Measurements from ENCODE around the gene PAK1IP1. TPM values are rescaled to one million over a fixed set of nuclear protein-coding genes. Genes with fewer than 3 reads are reported as not detected.
"Not testable (repeated sequence)": the region's sequence is repeated elsewhere in the genome, so short reads cannot be mapped to it uniquely, and the experiment has no call there.

The PAK1IP1 gene
- total RNA-seq, 1 experiment from 2014 or later: 90.3 TPM

GRCh38 chr6:10690651-10691445 lies 3.9 kb upstream of the PAK1IP1 start:
- no peak for DNase-seq (ENCODE audit: low read depth)

GRCh38 chr6:10692965-10693538 lies 1.7 kb upstream of the PAK1IP1 start:
- DNase-seq (ENCODE audit: low read depth): no peak

- no peak for DNase-seq (ENCODE audit: low read depth)
Measured at GRCh38 chr6:10695086-10695657, 400 bp downstream of the PAK1IP1 start.

DNA sequence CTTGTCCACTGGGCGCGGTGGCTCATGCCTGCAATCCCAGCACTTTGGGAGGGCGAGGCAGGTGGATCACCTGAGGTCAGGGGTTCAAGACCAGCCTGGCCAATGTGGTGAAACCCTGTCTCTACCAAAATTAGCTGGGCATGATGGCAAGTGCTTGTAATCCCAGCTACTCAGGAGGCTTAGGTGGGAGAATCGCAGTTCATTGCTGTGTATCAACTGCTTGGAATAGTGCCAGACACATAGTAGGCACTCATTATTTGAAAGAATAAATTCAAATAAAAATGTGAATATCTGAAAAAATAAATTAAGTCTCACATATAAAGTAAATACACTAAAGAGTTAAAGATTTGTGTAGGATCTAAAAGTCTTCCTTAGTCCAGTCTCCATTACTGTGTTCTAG lies 1.9 kb downstream of the PAK1IP1 start:
- no peak for DNase-seq (ENCODE audit: low read depth)

- DNase-seq (ENCODE audit: low read depth): no peak
Measured at GRCh38 chr6:10713962-10714361, 19.2 kb downstream of the PAK1IP1 start.

DNA sequence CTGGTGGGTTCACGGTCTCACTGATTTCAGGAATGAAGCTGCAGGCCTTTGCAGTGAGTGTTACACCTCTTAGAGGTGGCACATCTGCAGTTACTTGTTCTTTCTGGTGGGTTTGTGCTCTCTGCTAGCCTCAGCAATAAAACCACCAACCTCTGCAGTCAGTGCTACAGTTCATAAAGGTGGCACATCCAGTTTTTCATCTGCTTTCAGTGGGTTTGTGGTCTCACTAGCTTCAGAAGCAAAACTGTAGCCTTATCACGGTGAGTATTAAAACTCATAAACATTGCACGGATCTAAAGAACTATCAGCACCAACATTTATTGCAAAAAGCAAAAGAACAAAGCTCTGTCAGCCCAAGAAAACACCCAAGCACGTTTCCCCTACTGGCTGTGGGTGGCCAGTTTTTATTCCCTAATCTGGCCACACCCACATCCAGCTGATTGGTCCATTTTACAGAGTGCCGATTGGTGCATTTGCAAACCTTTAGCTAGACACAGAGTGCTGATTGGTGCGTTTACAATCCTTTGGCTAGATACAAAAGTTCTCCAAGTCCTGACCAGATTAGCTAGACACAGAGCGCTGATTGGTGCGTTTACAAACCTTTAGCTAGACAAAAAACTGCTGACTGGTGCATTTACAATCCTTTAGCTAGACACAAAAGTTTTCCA lies 24.7 kb downstream of the PAK1IP1 start:
- DNase-seq (ENCODE audit: low read depth): no peak

- DNase-seq (ENCODE audit: low read depth): no peak
Measured at GRCh38 chr6:10719964-10720264, 25.1 kb downstream of the PAK1IP1 start.

DNA sequence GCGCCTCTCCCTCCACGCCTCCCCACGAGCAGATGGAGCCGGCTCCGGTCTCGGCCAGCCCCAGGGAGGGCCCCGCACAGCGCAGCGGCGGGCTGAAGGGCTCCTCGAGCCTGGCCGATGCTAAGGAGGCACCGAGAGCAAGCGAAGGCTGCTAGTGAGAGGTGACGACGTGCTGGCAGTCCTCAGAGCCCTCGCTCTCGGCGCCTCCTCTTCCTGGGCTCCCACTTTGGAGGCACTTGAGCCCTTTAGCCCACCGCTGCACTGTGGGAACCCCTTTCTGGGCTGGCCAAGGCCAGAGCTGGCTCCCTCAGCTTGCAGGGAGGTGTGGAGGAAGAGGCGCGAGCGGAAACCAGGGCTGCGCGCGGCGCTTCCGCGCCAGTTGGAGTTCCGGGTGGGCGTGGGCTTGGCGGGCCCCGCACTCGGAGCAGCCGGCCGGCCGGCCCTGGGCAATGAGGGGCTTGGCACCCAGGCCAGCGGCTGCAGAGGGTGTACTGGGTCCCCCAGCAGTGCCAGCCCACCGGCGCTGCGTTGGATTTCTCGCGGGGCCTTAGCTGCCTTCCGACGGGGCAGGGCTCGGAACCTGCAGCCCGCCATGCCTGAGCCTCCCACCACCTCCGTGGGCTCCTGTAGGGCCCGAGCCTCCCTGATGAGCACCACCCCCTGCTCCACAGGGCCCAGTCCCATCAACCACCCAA lies 25.6 kb downstream of the PAK1IP1 start:
- DNase-seq (ENCODE audit: low read depth): no peak

GRCh38 chr6:10720960-10721849 lies 26.4 kb downstream of the PAK1IP1 start:
- not testable (repeated sequence) for DNase-seq (ENCODE audit: low read depth)

GRCh38 chr6:10721850-10722569 lies 27.2 kb downstream of the PAK1IP1 start:
- no peak for DNase-seq (ENCODE audit: low read depth)

- no peak for DNase-seq (ENCODE audit: low read depth)
Measured at GRCh38 chr6:10722570-10722819, 27.7 kb downstream of the PAK1IP1 start.

GRCh38 chr6:10722820-10723566 lies 28.2 kb downstream of the PAK1IP1 start, which contains the start of gene TMEM14C:
TMEM14C (plus strand) TSS chr6:10723070; CDS start chr6:10724614, 1,544 bp downstream.
- DNase-seq (ENCODE audit: low read depth): peak; percentile 100

DNA sequence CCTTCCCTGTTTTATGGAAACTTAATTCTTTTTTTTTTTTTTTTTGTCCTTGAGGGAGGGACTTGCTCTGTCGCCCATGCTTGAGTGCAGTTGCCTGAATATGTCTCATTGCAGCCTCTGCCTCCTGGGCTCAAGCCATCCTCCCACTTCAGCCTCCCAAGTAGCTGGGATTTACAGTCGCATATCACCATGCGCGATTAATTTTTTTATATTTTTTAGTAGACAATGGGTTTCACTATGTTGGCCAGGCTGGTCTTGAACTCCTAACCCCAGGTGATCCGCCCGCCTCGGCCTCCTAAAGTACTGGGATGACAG lies 28.8 kb downstream of the PAK1IP1 start:
- no peak for DNase-seq (ENCODE audit: low read depth)

DNA sequence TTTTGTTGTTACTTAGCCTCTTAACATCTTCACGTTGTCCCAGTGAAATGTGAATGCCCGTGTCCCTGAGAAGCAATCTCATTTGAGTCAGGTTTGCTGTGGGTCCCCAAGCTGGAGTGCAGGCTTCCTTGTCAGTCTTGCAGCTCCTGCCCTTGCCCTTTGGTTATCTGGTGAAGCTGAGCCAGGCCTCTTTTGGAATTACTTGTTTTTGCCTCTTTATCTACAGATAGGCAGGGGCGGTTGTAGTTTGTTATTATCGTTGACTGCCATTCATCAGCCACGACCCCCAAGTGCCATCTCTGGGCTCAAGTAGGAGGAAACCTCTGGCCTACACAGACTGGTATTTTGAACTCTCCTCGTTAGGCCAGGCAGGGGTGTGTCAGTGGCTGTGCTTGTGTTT lies 30.3 kb downstream of the PAK1IP1 start:
- no peak for DNase-seq (ENCODE audit: low read depth)

DNA sequence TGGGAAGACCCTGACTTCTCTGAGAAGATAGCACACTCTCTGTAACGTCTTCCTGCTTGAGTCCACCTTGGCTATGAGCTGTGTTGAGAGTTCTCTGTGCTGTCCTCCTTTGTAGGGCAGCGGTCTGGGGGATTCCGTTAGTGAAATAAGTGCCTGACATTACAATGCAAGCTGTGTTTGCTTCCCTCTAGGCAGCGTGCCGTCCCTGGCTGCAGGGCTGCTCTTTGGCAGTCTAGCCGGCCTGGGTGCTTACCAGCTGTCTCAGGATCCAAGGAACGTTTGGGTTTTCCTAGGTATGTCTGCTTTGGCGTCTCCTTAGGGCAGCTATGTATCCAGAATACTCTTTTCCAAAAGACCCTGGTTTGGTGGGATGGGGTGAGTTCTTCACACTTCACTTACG lies 30.9 kb downstream of the PAK1IP1 start:
- DNase-seq (ENCODE audit: low read depth): no peak

DNA sequence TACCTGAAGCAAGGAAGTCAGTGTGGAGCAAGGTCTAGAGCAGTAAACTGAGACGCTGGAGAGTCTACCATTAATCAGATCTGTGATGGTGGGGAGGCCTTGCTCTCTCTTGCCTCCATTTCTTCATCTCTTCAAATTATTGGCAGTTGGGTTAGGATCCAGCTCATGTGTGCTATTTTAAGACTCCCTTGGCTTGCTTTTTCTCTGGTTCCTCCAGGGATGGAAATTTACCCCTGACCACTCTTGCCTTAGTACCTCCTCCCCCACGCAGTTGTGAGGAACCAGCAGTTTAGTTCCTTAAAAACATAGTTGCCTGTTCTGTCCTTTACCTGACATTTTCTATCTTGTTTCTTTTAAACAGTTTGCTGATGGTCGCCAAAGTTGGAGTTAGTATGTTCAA lies 35.5 kb downstream of the PAK1IP1 start:
- DNase-seq (ENCODE audit: low read depth): no peak

GRCh38 chr6:10733151-10733715 lies 38.5 kb downstream of the PAK1IP1 start:
- no peak for DNase-seq (ENCODE audit: low read depth)

GRCh38 chr6:10733863-10734262 lies 39.1 kb downstream of the PAK1IP1 start:
- DNase-seq (ENCODE audit: low read depth): no peak

DNA sequence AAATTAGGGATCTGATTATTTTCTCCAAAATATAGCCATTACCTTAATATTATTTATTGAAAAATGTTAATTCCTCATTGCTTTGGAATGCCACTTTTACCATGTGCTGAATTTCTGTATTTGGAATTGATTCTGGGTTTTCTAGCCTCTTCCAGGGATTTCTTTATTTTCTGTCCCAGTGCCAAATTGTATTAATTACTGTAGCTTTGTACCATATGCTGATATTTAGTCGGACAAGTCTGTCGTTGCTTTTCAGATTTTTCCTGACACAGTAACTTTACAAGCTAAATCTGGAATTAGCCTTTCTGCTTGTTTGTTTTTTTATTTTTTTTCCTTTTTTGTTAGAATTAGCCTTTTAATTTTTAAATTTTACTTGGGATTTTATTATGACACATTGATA lies 42.0 kb downstream of the PAK1IP1 start:
- no peak for DNase-seq (ENCODE audit: low read depth)

GRCh38 chr6:10740061-10740460 lies 45.3 kb downstream of the PAK1IP1 start:
- no peak for DNase-seq (ENCODE audit: low read depth)
